ENCODE measurements around the gene NUP153.

Gene NUP153

GRCh38 chr6:17656092-17656491 lies 50.6 kb downstream of the NUP153 start:
- Histone ChIP-seq H3K27me3 (replicated peaks; ENCODE audit: control insufficient read depth, insufficient read depth, low read length) (no peaks in the 10 kb centered on the region), H3K9me3 (ENCODE audit: control insufficient read depth, low read length) (no peaks in the 10 kb centered on the region), H3K9ac (ENCODE audit: low read length) (no peak overlapping the region), H3K4me3 (ENCODE audit: low read length) (no peak overlapping the region), H3K36me3 (ENCODE audit: control insufficient read depth, insufficient read depth, low read length, severe bottlenecking) (peaks cover 55% of the 10 kb centered on the region), H3K4me1 (ENCODE audit: control insufficient read depth, insufficient read depth, low read length) (peaks cover 10% of the 10 kb centered on the region)
- DNase-seq (ENCODE audit: low read depth) = peak; percentile 25

GRCh38 chr6:17653198-17653882 lies 53.4 kb downstream of the NUP153 start:
- no peaks in the 10 kb centered on the region for H3K9me3 ChIP-seq (ENCODE audit: control insufficient read depth, low read length)
- H3K27me3 ChIP-seq (replicated peaks; ENCODE audit: control insufficient read depth, insufficient read depth, low read length) = no peaks in the 10 kb centered on the region
- peaks cover 24% of the 10 kb centered on the region for H3K4me1 ChIP-seq (ENCODE audit: control insufficient read depth, insufficient read depth, low read length)
- peaks cover 41% of the 10 kb centered on the region for H3K36me3 ChIP-seq (ENCODE audit: control insufficient read depth, insufficient read depth, low read length, severe bottlenecking)
- H3K9ac ChIP-seq (ENCODE audit: low read length) = no peak overlapping the region
- no peak for DNase-seq (ENCODE audit: low read depth)
- H3K4me3 ChIP-seq (ENCODE audit: low read length) = no peak overlapping the region

DNA sequence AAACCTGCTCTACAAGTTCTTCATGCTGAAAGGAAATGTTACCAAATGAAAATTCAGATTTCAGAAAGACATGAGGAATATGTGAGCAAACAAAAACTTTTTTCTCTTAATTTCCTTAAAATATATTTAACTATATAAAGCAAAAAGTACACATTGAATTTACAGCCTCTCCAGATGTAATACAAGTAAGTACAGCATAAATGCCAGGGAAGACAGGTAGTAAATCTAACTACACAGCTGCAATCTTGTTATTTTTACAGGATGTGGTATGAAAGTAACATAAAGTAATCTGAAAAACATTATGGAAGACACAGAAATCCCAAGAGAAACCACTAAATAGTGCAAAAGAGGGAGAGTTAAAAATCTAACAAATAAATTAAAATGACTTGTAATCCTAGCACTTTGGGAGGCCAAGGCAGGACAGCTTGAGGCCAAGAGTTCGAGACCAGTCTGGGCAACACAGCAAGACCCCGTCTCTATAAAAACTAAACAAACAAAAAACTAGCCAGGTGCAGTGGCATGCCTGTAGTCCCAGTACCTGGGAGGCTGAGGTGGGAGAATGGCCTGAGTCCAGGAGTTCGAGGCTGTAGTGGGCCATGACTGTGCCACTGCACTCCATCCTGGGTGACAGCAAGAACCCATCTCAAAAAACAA lies 55.9 kb downstream of the NUP153 start:
- Histone ChIP-seq H3K36me3 (ENCODE audit: control insufficient read depth, insufficient read depth, low read length, severe bottlenecking) (peaks cover 53% of the 10 kb centered on the region), H3K27me3 (replicated peaks; ENCODE audit: control insufficient read depth, insufficient read depth, low read length) (no peaks in the 10 kb centered on the region), H3K4me1 (ENCODE audit: control insufficient read depth, insufficient read depth, low read length) (peaks cover 14% of the 10 kb centered on the region), H3K9ac (ENCODE audit: low read length) (no peak overlapping the region), H3K9me3 (ENCODE audit: control insufficient read depth, low read length) (no peaks in the 10 kb centered on the region), H3K4me3 (ENCODE audit: low read length) (no peak overlapping the region)
- no peak for DNase-seq (ENCODE audit: low read depth)

GRCh38 chr6:17648745-17649144 lies 58.0 kb downstream of the NUP153 start:
- DNase-seq (ENCODE audit: low read depth) = no peak
- Histone ChIP-seq H3K36me3 (ENCODE audit: control insufficient read depth, insufficient read depth, low read length, severe bottlenecking) (peaks cover 67% of the 10 kb centered on the region), H3K4me3 (ENCODE audit: low read length) (no peak overlapping the region), H3K9me3 (ENCODE audit: control insufficient read depth, low read length) (no peaks in the 10 kb centered on the region), H3K27me3 (replicated peaks; ENCODE audit: control insufficient read depth, insufficient read depth, low read length) (no peaks in the 10 kb centered on the region), H3K4me1 (ENCODE audit: control insufficient read depth, insufficient read depth, low read length) (peaks cover 14% of the 10 kb centered on the region), H3K9ac (ENCODE audit: low read length) (no peak overlapping the region)

GRCh38 chr6:17640477-17640917 lies 66.2 kb downstream of the NUP153 start:
- no peaks in the 10 kb centered on the region for H3K27me3 ChIP-seq (replicated peaks; ENCODE audit: control insufficient read depth, insufficient read depth, low read length)
- no peak overlapping the region for H3K4me3 ChIP-seq (ENCODE audit: low read length)
- H3K36me3 ChIP-seq (ENCODE audit: control insufficient read depth, insufficient read depth, low read length, severe bottlenecking) = peaks cover 67% of the 10 kb centered on the region
- H3K9ac ChIP-seq (ENCODE audit: low read length) = no peak overlapping the region
- H3K9me3 ChIP-seq (ENCODE audit: control insufficient read depth, low read length) = no peaks in the 10 kb centered on the region
- H3K4me1 ChIP-seq (ENCODE audit: control insufficient read depth, insufficient read depth, low read length) = peaks cover 49% of the 10 kb centered on the region
- peak; percentile 45 for DNase-seq (ENCODE audit: low read depth)

- DNase-seq (ENCODE audit: low read depth) = peak; percentile 16
- Histone ChIP-seq H3K9me3 (ENCODE audit: control insufficient read depth, low read length) (no peaks in the 10 kb centered on the region), H3K9ac (ENCODE audit: low read length) (no peak overlapping the region), H3K4me1 (ENCODE audit: control insufficient read depth, insufficient read depth, low read length) (peaks cover 51% of the 10 kb centered on the region), H3K36me3 (ENCODE audit: control insufficient read depth, insufficient read depth, low read length, severe bottlenecking) (peaks cover 49% of the 10 kb centered on the region), H3K4me3 (ENCODE audit: low read length) (peak overlapping the region; percentile 28), H3K27me3 (replicated peaks; ENCODE audit: control insufficient read depth, insufficient read depth, low read length) (no peaks in the 10 kb centered on the region)
Measured at GRCh38 chr6:17638212-17638715, 68.5 kb downstream of the NUP153 start.

- Histone ChIP-seq H3K27me3 (replicated peaks; ENCODE audit: control insufficient read depth, insufficient read depth, low read length) (no peaks in the 10 kb centered on the region), H3K9ac (ENCODE audit: low read length) (no peak overlapping the region), H3K9me3 (ENCODE audit: control insufficient read depth, low read length) (no peaks in the 10 kb centered on the region), H3K4me3 (ENCODE audit: low read length) (no peak overlapping the region), H3K36me3 (ENCODE audit: control insufficient read depth, insufficient read depth, low read length, severe bottlenecking) (peaks cover 43% of the 10 kb centered on the region), H3K4me1 (ENCODE audit: control insufficient read depth, insufficient read depth, low read length) (peaks cover 51% of the 10 kb centered on the region)
- DNase-seq (ENCODE audit: low read depth) = no peak
Measured at GRCh38 chr6:17635568-17635967, 71.2 kb downstream of the NUP153 start.

DNA sequence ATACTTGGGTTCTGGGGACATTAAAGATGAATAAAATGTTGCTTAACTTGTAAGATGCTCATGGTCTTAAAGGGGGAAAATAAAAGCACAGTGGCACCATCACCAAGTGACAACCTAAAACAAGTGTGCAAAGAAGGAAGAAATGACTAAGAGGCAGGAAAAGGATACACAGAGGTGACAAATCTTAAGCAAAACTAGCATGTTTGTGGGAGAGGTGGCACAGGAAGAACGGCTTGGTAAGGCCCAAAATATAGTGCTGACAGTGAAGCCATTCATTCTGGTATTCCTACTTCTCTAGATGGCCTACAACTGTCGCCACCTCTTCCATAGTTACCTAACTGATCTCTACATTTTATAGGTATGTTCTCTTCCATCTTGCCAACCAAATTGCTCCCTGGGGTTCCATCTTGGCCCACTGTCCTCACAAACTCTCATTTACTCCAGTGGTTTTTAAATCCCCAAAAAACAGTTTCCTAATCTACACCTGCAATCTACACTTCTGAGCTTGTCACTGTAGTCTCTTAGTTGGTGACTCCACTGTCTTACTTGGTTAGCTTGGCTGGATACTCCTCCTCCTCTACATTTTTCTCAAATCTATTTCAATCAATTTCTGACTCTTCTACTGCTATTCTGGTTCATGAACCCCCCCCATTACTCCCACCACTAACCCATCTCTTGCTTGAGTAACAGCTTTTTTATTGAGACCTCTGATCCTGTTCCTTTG lies 73.1 kb downstream of the NUP153 start:
- H3K4me3 ChIP-seq (ENCODE audit: low read length) = no peak overlapping the region
- peaks cover 50% of the 10 kb centered on the region for H3K36me3 ChIP-seq (ENCODE audit: control insufficient read depth, insufficient read depth, low read length, severe bottlenecking)

GRCh38 chr6:17632934-17633333 lies 73.8 kb downstream of the NUP153 start:
- Histone ChIP-seq H3K36me3 (ENCODE audit: control insufficient read depth, insufficient read depth, low read length, severe bottlenecking) (peaks cover 56% of the 10 kb centered on the region), H3K9me3 (ENCODE audit: control insufficient read depth, low read length) (no peaks in the 10 kb centered on the region), H3K4me1 (ENCODE audit: control insufficient read depth, insufficient read depth, low read length) (peaks cover 36% of the 10 kb centered on the region), H3K27me3 (replicated peaks; ENCODE audit: control insufficient read depth, insufficient read depth, low read length) (no peaks in the 10 kb centered on the region), H3K9ac (ENCODE audit: low read length) (no peak overlapping the region), H3K4me3 (ENCODE audit: low read length) (no peak overlapping the region)
- DNase-seq (ENCODE audit: low read depth) = no peak

More for the DNA sequence above, 73.1 kb downstream of the NUP153 start:
- peaks cover 43% of the 10 kb centered on the region for H3K4me1 ChIP-seq (ENCODE audit: control insufficient read depth, insufficient read depth, low read length)
- no peaks in the 10 kb centered on the region for H3K27me3 ChIP-seq (replicated peaks; ENCODE audit: control insufficient read depth, insufficient read depth, low read length)
- no peak for DNase-seq (ENCODE audit: low read depth)
- H3K9me3 ChIP-seq (ENCODE audit: control insufficient read depth, low read length) = no peaks in the 10 kb centered on the region
- H3K9ac ChIP-seq (ENCODE audit: low read length) = no peak overlapping the region

DNA sequence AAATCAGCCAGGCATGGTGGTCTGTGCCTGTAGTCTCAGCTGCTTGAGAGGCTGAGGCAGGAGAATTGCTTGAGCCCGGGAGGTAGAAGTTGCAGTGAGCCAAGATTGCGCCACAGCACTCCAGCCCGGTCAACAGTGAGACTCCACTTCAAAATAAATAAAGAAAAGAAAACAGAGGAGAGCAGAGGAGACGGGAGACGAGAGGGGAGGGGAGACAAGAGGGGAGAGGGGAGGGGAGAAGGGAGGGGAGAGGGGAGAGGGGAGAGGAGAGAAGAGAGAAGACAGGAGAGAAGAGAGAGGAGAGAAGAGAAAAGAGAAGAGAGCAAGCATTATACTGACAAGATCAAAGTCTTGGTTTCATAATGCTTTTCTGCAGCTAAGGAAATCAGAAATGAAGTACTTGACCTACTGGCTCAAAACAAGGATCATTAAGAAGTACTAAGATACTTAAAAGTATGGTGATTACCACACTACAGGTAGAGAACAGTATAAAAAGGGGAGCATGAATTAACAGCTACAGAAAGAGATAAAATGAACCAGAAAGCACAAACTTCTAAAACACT lies 76.1 kb downstream of the NUP153 start:
- H3K9me3 ChIP-seq (ENCODE audit: control insufficient read depth, low read length) = no peaks in the 10 kb centered on the region
- peaks cover 13% of the 10 kb centered on the region for H3K4me1 ChIP-seq (ENCODE audit: control insufficient read depth, insufficient read depth, low read length)
- DNase-seq (ENCODE audit: low read depth) = peak; percentile 53
- no peak overlapping the region for H3K9ac ChIP-seq (ENCODE audit: low read length)
- no peaks in the 10 kb centered on the region for H3K27me3 ChIP-seq (replicated peaks; ENCODE audit: control insufficient read depth, insufficient read depth, low read length)
- peaks cover 63% of the 10 kb centered on the region for H3K36me3 ChIP-seq (ENCODE audit: control insufficient read depth, insufficient read depth, low read length, severe bottlenecking)
- H3K4me3 ChIP-seq (ENCODE audit: low read length) = no peak overlapping the region
